Glutamatergic neuron (in vitro differentiated cells): ENCODE data around the gene NSL1. TPM values are rescaled to one million over a fixed set of nuclear protein-coding genes. Genes with fewer than 3 reads are reported as not detected.

ENCODE experiments used
- DNase-seq: peaks from one replicate; pipeline ENCODE4 v3.0.0; 2022
- H3K27ac Mint-ChIP-seq: one replicate; pipeline ENCODE4 v1.8.0; 2020; ENCODE audit warnings: mild to moderate bottlenecking, mixed read lengths, inconsistent platforms; ENCODE audit not compliant: unreplicated experiment
- H3K27me3 Mint-ChIP-seq: one replicate; pipeline ENCODE4 v1.8.0; 2020; ENCODE audit warnings: mild to moderate bottlenecking, moderate library complexity, mixed read lengths, inconsistent platforms; ENCODE audit not compliant: unreplicated experiment
- H3K36me3 Mint-ChIP-seq: one replicate; pipeline ENCODE4 v1.8.0; 2020; ENCODE audit warnings: mild to moderate bottlenecking, mixed read lengths, inconsistent platforms; ENCODE audit not compliant: unreplicated experiment
- H3K4me1 Mint-ChIP-seq: one replicate; pipeline ENCODE4 v1.8.0; 2020; ENCODE audit warnings: mild to moderate bottlenecking, low read depth, mixed read lengths, inconsistent platforms; ENCODE audit not compliant: unreplicated experiment
- H3K4me3 Mint-ChIP-seq: one replicate; pipeline ENCODE4 v1.8.0; 2020; ENCODE audit warnings: mild to moderate bottlenecking, mixed read lengths, inconsistent platforms; ENCODE audit not compliant: unreplicated experiment
- H3K9me3 Mint-ChIP-seq: one replicate; pipeline ENCODE4 v1.8.0; 2020; ENCODE audit warnings: mild to moderate bottlenecking, moderate library complexity, mixed read lengths, inconsistent platforms; ENCODE audit not compliant: unreplicated experiment
- total RNA-seq: library from RNA; stranded (reverse); fragmentation: NEBNext Ultra II Directional; extraction: Animal tissue kit (Norgen Biotek cat#: 25700); gene quantifications from one replicate; pipeline ENCODE4 v1.2.1, GENCODE V29; 2021; ENCODE audit not compliant: unreplicated experiment
- TF ChIP-seq, protein P1 (sequence below): fragments of 200-600 bp; sonication (generic); IDR thresholded peaks from one replicate; pipeline ENCODE4 v1.5.0; 2021; ENCODE audit not compliant: partially characterized antibody, unreplicated experiment

NSL1 gene
- total RNA-seq, 1 donor from 2014 or later = 35.0 TPM

DNA sequence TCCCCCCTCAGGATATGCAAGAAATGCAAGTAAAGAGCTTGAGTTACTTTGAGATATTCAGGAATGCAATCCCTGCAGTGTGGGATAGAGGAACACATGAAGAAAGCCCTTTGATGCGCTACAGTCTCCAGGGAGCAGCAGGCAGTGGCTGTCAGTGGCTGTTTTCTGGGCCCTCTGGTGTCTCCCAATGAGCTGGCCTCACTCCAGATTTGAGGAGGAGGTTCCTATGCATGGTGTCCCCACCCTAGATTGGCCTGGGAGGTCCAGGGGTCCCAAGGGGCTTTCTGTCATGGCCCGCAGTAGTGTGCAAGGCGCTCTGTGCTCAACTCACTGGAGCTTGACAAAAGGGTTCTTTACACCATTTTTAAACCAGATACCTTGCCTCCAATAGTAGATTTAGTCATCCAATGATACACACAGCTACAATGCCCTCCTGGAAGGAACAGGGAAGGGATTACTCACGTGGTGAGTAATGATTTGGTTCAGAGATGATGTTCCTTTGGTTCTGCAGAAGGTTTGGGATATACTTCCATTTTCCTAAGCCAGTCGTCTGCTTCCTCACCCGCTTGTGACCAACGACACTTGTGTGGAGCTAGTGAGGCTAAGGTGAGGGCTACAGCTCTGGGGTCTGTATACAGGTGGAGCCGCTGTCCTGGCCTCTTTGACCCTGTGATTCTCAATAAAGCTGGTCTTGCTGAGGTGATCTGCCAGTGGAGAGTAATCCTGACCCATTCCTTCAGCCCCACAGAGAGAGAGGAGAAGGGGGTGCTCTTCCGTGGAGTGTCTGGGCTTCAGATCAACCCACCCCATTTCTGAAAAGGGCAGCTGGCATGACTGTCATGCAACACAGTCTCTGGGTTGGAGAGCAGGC is 98.6 kb downstream of the NSL1 start:
- TF ChIP-seq, protein P1, sequence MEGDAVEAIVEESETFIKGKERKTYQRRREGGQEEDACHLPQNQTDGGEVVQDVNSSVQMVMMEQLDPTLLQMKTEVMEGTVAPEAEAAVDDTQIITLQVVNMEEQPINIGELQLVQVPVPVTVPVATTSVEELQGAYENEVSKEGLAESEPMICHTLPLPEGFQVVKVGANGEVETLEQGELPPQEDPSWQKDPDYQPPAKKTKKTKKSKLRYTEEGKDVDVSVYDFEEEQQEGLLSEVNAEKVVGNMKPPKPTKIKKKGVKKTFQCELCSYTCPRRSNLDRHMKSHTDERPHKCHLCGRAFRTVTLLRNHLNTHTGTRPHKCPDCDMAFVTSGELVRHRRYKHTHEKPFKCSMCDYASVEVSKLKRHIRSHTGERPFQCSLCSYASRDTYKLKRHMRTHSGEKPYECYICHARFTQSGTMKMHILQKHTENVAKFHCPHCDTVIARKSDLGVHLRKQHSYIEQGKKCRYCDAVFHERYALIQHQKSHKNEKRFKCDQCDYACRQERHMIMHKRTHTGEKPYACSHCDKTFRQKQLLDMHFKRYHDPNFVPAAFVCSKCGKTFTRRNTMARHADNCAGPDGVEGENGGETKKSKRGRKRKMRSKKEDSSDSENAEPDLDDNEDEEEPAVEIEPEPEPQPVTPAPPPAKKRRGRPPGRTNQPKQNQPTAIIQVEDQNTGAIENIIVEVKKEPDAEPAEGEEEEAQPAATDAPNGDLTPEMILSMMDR = no peak
- Mint-ChIP-seq H3K4me1 (no peaks in the 10 kb centered on the region), H3K27me3 (peaks cover 4% of the 10 kb centered on the region), H3K4me3 (no peak overlapping the region), H3K9me3 (no peaks in the 10 kb centered on the region), H3K36me3 (no peaks in the 10 kb centered on the region), H3K27ac (no peak overlapping the region)
- DNase-seq = no peak

DNA sequence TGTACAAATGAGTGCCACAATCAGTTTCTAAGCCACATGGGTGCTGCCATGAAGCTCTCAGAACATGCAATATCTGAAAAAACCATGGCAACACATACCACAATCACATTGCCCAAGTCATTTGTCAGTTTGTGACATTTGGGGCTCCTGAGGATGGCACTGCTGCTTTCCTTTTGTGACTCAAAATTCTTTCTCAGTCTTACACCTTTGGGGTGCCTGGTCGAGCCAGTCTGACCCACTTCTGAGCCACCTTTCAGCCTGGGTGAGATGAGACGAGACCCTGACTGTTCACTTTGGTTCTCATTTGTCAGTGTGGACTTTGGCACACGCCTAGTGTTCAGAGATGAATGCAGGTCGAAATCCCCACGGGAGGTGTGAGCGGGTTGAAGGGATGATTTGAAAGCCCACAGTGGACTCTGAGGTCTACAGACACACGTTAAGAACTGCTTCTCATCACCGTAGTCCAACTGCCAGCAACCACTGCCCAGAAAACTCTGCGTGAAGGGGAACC is 100.0 kb downstream of the NSL1 start:
- TF ChIP-seq, protein P1 = no peak
- no peak for DNase-seq
- Mint-ChIP-seq H3K36me3 (no peaks in the 10 kb centered on the region), H3K4me1 (no peaks in the 10 kb centered on the region), H3K9me3 (peaks cover 4% of the 10 kb centered on the region), H3K27ac (no peak overlapping the region), H3K27me3 (peaks cover 2% of the 10 kb centered on the region), H3K4me3 (no peak overlapping the region)

DNA sequence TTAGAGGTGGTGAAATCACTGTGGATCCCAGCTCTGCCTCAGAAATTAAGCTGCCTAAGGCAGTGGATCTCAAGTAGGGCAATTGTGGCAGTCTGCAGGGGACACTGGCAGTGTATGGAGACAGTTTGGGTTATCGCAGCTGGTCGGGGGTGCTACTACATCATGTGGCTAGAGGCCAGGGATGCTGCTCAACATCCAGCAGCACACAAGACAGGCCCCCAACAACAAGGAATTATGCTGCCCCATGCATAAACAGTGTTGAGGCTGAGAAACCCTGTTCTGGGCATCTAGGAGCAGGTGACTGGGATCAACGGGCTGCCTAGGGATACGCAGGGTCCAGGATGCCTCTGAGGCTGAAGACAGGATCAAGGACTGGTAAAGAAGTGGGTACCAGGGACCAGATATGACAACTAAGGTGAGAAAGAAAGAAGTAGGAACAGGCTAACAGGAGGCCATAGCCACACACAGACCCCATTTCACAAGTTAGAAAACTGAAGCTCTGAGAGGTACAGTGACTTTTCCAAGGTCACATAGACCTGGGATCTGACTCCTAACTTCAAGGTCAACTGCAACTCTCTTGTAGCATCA is 100.7 kb downstream of the NSL1 start:
- no peak for DNase-seq
- TF ChIP-seq, protein P1 = no peak
- Mint-ChIP-seq H3K4me3 (no peak overlapping the region), H3K27ac (no peak overlapping the region), H3K4me1 (no peaks in the 10 kb centered on the region), H3K36me3 (no peaks in the 10 kb centered on the region), H3K27me3 (no peaks in the 10 kb centered on the region), H3K9me3 (peaks cover 4% of the 10 kb centered on the region)

DNA sequence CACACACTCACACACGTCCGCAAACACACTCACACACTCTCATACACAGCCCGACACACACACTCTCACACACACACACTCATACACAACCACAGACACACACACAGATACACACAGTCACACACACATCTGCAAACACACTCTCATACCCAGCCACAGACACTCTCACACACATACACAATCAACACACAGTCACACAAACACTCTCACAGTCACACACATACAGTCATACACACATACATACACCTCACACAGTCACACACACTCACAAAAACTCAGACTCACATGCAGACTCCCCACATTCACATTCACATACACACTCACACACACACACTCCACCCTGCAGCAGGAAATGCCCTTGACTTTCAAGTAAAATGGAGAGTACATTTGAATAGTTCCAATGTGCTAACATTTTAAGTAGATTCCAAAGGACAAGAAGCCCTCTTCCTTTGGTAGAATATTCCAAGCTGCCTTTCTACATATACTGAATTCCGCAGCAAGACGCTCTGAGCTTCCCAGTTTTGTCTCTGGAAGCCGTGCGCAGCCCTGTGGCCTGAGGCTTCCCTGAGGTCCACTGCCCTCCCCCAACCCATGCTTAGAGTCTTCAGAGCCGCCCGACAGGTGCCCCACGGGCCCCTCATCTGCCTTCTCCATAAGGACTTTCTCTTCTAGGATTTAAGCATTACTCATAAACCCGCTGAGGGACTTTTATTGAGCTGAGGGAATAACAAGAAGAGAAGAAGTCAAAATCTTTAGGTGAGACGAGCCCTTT is 101.6 kb downstream of the NSL1 start:
- Mint-ChIP-seq H3K4me1 (no peaks in the 10 kb centered on the region), H3K36me3 (no peaks in the 10 kb centered on the region), H3K27ac (no peak overlapping the region), H3K9me3 (peaks cover 4% of the 10 kb centered on the region), H3K4me3 (no peak overlapping the region), H3K27me3 (no peaks in the 10 kb centered on the region)
- TF ChIP-seq, protein P1 = no peak
- DNase-seq = no peak
